Neuronal stem cell (in vitro differentiated cells): Measurements from ENCODE around the gene DHRS1.

Source experiments
- DNase-seq: peaks from one replicate; pipeline ENCODE4 v3.0.0-alpha.2; 2013; ENCODE audit warnings: low spot score
- H2AFZ ChIP-seq: one replicate; pipeline ENCODE4 v1.6.1; 2013; ENCODE audit warnings: mild to moderate bottlenecking, low read length, inconsistent platforms
- H2AK5ac ChIP-seq: 2 replicates; pipeline ENCODE4 v1.6.1; 2013; ENCODE audit warnings: low read depth, mild to moderate bottlenecking, inconsistent platforms, low read length, moderate library complexity, mixed read lengths
- H2BK120ac ChIP-seq: 2 replicates; pipeline ENCODE4 v1.6.1; 2013; ENCODE audit warnings: low read depth, mild to moderate bottlenecking, inconsistent platforms, low read length, moderate library complexity, mixed read lengths
- H2BK12ac ChIP-seq: one replicate; pipeline ENCODE4 v1.6.1; 2013; ENCODE audit warnings: low read length, inconsistent platforms
- H2BK15ac ChIP-seq: 2 replicates; pipeline ENCODE4 v1.6.1; 2013; ENCODE audit warnings: mild to moderate bottlenecking, low read length, inconsistent platforms, mixed read lengths
- H2BK5ac ChIP-seq: one replicate; pipeline ENCODE4 v1.6.1; 2013; ENCODE audit warnings: inconsistent platforms, mild to moderate bottlenecking, low read length, moderate library complexity
- H3K14ac ChIP-seq: one replicate; pipeline ENCODE4 v1.6.1; 2013; ENCODE audit warnings: low read length, inconsistent platforms
- H3K18ac ChIP-seq: 2 replicates; pipeline ENCODE4 v1.6.1; 2013; ENCODE audit warnings: low read length, inconsistent platforms
- H3K23ac ChIP-seq: 2 replicates; pipeline ENCODE4 v1.6.1; 2013; ENCODE audit warnings: low read depth, mild to moderate bottlenecking, mixed read lengths, low read length, inconsistent platforms; ENCODE audit not compliant: poor library complexity
- H3K27ac ChIP-seq: replicated peaks from 3 replicates; pipeline ENCODE4 v1.5.1; 2013; ENCODE audit warnings: low read length, inconsistent platforms
- H3K27me3 ChIP-seq, 3 experiments: 2 replicates each; pipeline ENCODE4 v1.6.1; 2013; ENCODE audit warnings: low read length in 3 of 3, mild to moderate bottlenecking in 2 of 3, inconsistent platforms in 1 of 3, low read depth in 1 of 3, mixed read lengths in 1 of 3, moderate library complexity in 1 of 3; ENCODE audit not compliant: control insufficient read depth in 3 of 3, insufficient read depth in 3 of 3
- H3K36me3 ChIP-seq, 2 donors: replicated peaks in 1 of 2; 2 replicates each; pipeline ENCODE4 v1.6.1; 2013; ENCODE audit warnings: low read length in 2 of 2; ENCODE audit not compliant: control insufficient read depth in 2 of 2, insufficient read depth in 2 of 2
- H3K4ac ChIP-seq: 2 replicates; pipeline ENCODE4 v1.6.1; 2013; ENCODE audit warnings: inconsistent platforms, mild to moderate bottlenecking, low read length, moderate library complexity
- H3K4me1 ChIP-seq, 2 donors: 1 replicate in 1 of 2; 2 replicates in 1 of 2; pipeline ENCODE4 v1.6.1; 2013; ENCODE audit warnings: low read length in 2 of 2, low read depth in 1 of 2; ENCODE audit not compliant: control insufficient read depth in 2 of 2, insufficient read depth in 1 of 2
- H3K4me2 ChIP-seq: one replicate; pipeline ENCODE4 v1.6.1; 2013; ENCODE audit warnings: mild to moderate bottlenecking, low read length, inconsistent platforms; ENCODE audit not compliant: insufficient read depth, poor library complexity, severe bottlenecking
- H3K4me3 ChIP-seq, 2 donors: 2 replicates each; pipeline ENCODE4 v1.5.1; 2013; ENCODE audit warnings: low read length in 2 of 2, mild to moderate bottlenecking in 2 of 2, inconsistent platforms in 1 of 2, moderate library complexity in 1 of 2
- H3K79me1 ChIP-seq: one replicate; pipeline ENCODE4 v1.6.1; 2013; ENCODE audit warnings: low read depth, mild to moderate bottlenecking, inconsistent platforms, low read length, moderate library complexity
- H3K9ac ChIP-seq: one replicate; pipeline ENCODE4 v1.6.1; 2013; ENCODE audit warnings: mild to moderate bottlenecking, low read depth, low read length, inconsistent platforms; ENCODE audit not compliant: poor library complexity
- H3K9me3 ChIP-seq, 2 donors: replicated peaks in 1 of 2; 2 replicates each; pipeline versions ENCODE3 to v1.6.1; 2013; ENCODE audit warnings: low read length in 2 of 2, mild to moderate bottlenecking in 2 of 2, inconsistent platforms in 1 of 2, low read depth in 1 of 2, mixed read lengths in 1 of 2, moderate library complexity in 1 of 2; ENCODE audit not compliant: control insufficient read depth in 2 of 2, insufficient read depth in 1 of 2
- H4K8ac ChIP-seq: one replicate; pipeline ENCODE4 v1.6.1; 2013; ENCODE audit warnings: low read depth, mild to moderate bottlenecking, inconsistent platforms, low read length, moderate library complexity
- H4K91ac ChIP-seq: one replicate; pipeline ENCODE4 v1.6.1; 2013; ENCODE audit warnings: low read length, low read depth, mild to moderate bottlenecking, inconsistent platforms; ENCODE audit not compliant: poor library complexity
- WGBS, 2 donors: extraction: QIAGEN DNeasy Blood & Tissue Kit; methylation state at CpG; one replicate each; pipeline ENCODE4 v1.1.7; 2013; ENCODE audit warnings: missing lambda C conversion rate in 2 of 2, mixed read lengths in 1 of 2; ENCODE audit not compliant: insufficient read length in 2 of 2, insufficient replicate concordance in 1 of 2; ENCODE audit errors: extremely low coverage in 2 of 2; 5-methylcytosine and 5-hydroxymethylcytosine counted together

DHRS1 gene

GRCh38 chr14:24309538-24310264, 10.1 kb upstream of the DHRS1 start, which contains the start of gene LTB4R2:
LTB4R2 (plus strand) TSS chr14:24310140; CDS start chr14:24310665, 525 bp downstream.
- Histone ChIP-seq H2BK12ac (no peak within 1 kb of the TSS), H3K79me1 (no peaks in the 10 kb centered on the region), H2BK15ac (no peak within 1 kb of the TSS), H2BK120ac (no peak within 1 kb of the TSS), H3K9ac (peak within 1 kb of the TSS; percentile 1), H4K91ac (no peak within 1 kb of the TSS), H2BK5ac (no peak within 1 kb of the TSS), H3K4me3 (no peak within 1 kb of the TSS), H3K4me1 (no peaks in the 10 kb centered on the region), H3K9me3 (no peaks in the 10 kb centered on the region), H3K4ac (no peak within 1 kb of the TSS), H3K14ac (no peak within 1 kb of the TSS), H3K27ac (no peak within 1 kb of the TSS), H2AK5ac (no peak within 1 kb of the TSS), H3K36me3 (peaks cover 21 to 58% of the 10 kb centered on the region in 2 donors), H4K8ac (no peak within 1 kb of the TSS), H3K4me2 (no peak within 1 kb of the TSS), H2AFZ (no peak within 1 kb of the TSS), H3K23ac (no peak within 1 kb of the TSS), H3K27me3 (no peaks in the 10 kb centered on the region), H3K18ac (no peak within 1 kb of the TSS)
- DNase-seq, result no peak
- no CpG with 5 or more reads among the region's 5 CpGs for WGBS, 2 donors

DNA sequence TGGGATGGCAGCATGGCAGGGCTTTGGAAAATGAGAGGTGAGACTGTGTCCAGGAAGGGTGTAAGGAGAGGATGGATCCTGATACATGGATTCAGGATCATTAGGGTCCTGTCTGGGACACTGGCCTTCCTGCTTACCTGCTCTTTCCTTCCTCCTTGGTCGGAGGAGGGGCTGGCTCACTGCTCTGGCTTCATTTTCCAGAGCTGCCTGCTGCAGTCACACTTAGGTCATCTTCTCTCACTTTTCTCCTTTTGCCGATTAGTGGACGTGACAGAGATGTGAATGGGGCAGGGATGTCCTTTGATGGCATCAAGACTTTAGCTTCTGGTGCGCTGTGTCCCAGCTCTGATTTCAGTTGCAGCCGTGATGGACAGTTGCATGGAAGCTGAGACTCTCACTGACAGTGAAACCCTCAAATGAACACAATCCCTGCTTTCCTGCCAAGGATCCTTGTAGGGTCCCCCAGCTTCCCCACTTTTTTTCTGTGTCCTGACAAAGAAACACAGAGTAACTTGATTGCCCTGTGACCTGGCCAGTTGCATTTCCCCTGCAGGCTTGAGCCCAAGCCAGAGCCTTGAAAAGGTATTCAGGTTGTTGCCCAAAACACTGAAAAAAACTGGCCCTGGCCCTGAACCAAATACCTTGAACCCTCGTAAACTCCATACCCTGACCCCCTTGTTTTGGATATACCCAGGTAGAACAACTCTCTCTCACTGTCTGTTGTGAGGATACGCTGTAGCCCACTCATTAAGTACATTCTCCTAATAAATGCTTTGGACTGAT, 9.0 kb upstream of the DHRS1 start:
- no peaks in the 10 kb centered on the region for H3K9me3 ChIP-seq
- H3K4me1 ChIP-seq, result no peaks in the 10 kb centered on the region
- H3K14ac ChIP-seq, result no peak overlapping the region
- H3K4ac ChIP-seq, result no peak overlapping the region
- H3K27me3 ChIP-seq, result no peaks in the 10 kb centered on the region
- no peak overlapping the region for H3K4me3 ChIP-seq
- no peak for DNase-seq
- H2BK15ac ChIP-seq, result no peak overlapping the region
- H2AK5ac ChIP-seq, result no peak overlapping the region
- peaks cover 31 to 69% of the 10 kb centered on the region in 2 donors for H3K36me3 ChIP-seq
- no peak overlapping the region for H4K8ac ChIP-seq
- H2AFZ ChIP-seq, result no peak overlapping the region
- H2BK12ac ChIP-seq, result no peak overlapping the region
- WGBS, 2 donors, result no CpG with 5 or more reads among the region's 7 CpGs
- no peak overlapping the region for H2BK5ac ChIP-seq
- H4K91ac ChIP-seq, result no peak overlapping the region
- H3K27ac ChIP-seq, result no peak overlapping the region
- H3K18ac ChIP-seq, result no peak overlapping the region
- no peak overlapping the region for H3K9ac ChIP-seq
- no peak overlapping the region for H2BK120ac ChIP-seq
- H3K4me2 ChIP-seq, result no peak overlapping the region
- no peak overlapping the region for H3K23ac ChIP-seq
- no peaks in the 10 kb centered on the region for H3K79me1 ChIP-seq

- Histone ChIP-seq H3K9ac (no peak within 1 kb of the TSS), H3K4ac (no peak within 1 kb of the TSS), H4K91ac (no peak within 1 kb of the TSS), H2BK12ac (no peak within 1 kb of the TSS), H3K4me1 (no peaks in the 10 kb centered on the region), H2BK120ac (no peak within 1 kb of the TSS), H3K36me3 (peaks cover 35 to 77% of the 10 kb centered on the region in 2 donors), H2AFZ (no peak within 1 kb of the TSS), H3K18ac (no peak within 1 kb of the TSS), H2BK15ac (no peak within 1 kb of the TSS), H3K4me2 (no peak within 1 kb of the TSS), H3K4me3 (no peak within 1 kb of the TSS), H3K9me3 (no peaks in the 10 kb centered on the region), H3K27me3 (no peaks in the 10 kb centered on the region), H3K14ac (no peak within 1 kb of the TSS), H3K23ac (no peak within 1 kb of the TSS), H3K79me1 (no peaks in the 10 kb centered on the region), H3K27ac (no peak within 1 kb of the TSS), H4K8ac (no peak within 1 kb of the TSS), H2AK5ac (no peak within 1 kb of the TSS), H2BK5ac (no peak within 1 kb of the TSS)
- no CpG with 5 or more reads among the region's 6 CpGs for WGBS, 2 donors
- DNase-seq, result peak; percentile 53
Observed at GRCh38 chr14:24307575-24308341, 8.2 kb upstream of the DHRS1 start, which contains the start of gene CIDEB. CIDEB (minus strand) TSS chr14:24307977; CDS start chr14:24307858, 119 bp downstream.
